PFSK-1 (cell line): ENCODE results near the gene TAS2R42.

ENCODE experiments used
- FOXP2 ChIP-seq: optimal IDR thresholded peaks from 2 replicates; pipeline ENCODE3; 2011; ENCODE audit warnings: borderline replicate concordance, control low read depth, inconsistent platforms; ENCODE audit not compliant: insufficient read depth; ENCODE audit errors: extremely low read length, extremely low read depth
- TF ChIP-seq, protein P1 (sequence below), 2 experiments: IDR thresholded peaks; 2 replicates each; pipeline versions ENCODE4 v1.6.1 to v1.8.0; 2011 to 2012; ENCODE audit warnings: low read depth in 2 of 2, low read length in 2 of 2, control low read depth in 1 of 2, inconsistent platforms in 1 of 2, mild to moderate bottlenecking in 1 of 2, moderate library complexity in 1 of 2; ENCODE audit not compliant: insufficient read depth in 1 of 2

GRCh38 chr12:11171969-11172675 lies 14.6 kb downstream of the TAS2R42 start:
- TF ChIP-seq FOXP2: no peak
- TF ChIP-seq, protein P1, sequence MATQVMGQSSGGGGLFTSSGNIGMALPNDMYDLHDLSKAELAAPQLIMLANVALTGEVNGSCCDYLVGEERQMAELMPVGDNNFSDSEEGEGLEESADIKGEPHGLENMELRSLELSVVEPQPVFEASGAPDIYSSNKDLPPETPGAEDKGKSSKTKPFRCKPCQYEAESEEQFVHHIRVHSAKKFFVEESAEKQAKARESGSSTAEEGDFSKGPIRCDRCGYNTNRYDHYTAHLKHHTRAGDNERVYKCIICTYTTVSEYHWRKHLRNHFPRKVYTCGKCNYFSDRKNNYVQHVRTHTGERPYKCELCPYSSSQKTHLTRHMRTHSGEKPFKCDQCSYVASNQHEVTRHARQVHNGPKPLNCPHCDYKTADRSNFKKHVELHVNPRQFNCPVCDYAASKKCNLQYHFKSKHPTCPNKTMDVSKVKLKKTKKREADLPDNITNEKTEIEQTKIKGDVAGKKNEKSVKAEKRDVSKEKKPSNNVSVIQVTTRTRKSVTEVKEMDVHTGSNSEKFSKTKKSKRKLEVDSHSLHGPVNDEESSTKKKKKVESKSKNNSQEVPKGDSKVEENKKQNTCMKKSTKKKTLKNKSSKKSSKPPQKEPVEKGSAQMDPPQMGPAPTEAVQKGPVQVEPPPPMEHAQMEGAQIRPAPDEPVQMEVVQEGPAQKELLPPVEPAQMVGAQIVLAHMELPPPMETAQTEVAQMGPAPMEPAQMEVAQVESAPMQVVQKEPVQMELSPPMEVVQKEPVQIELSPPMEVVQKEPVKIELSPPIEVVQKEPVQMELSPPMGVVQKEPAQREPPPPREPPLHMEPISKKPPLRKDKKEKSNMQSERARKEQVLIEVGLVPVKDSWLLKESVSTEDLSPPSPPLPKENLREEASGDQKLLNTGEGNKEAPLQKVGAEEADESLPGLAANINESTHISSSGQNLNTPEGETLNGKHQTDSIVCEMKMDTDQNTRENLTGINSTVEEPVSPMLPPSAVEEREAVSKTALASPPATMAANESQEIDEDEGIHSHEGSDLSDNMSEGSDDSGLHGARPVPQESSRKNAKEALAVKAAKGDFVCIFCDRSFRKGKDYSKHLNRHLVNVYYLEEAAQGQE (IDR thresholded peaks at IDR 0.05; ENCODE audit: insufficient read depth in 1 of 2, low read depth in 2 of 2, low read length in 2 of 2): no peak
